Lung (tissue), 12 donors: ENCODE results near the gene SYNJ2BP. TPM values are rescaled to one million over a fixed set of nuclear protein-coding genes. Genes with fewer than 3 reads are reported as not detected.
A peak's percentile ranks its signal among the peaks of the same experiment; 100 is the strongest.
"Not testable (repeated sequence)": the region's sequence is repeated elsewhere in the genome, so short reads cannot be mapped to it uniquely, and the experiment has no call there.

Source experiments
- ATAC-seq: fragments of 200-7000 bp; cut with Tn5 transposase; one replicate; pipeline ENCODE4 v1.9.1; 2020; ENCODE audit warnings: moderate number of reproducible peaks; ENCODE audit not compliant: insufficient read depth, low FRiP score
- DNase-seq, 3 donors: peaks; one replicate each; pipeline ENCODE4 v3.0.0-alpha.2; 2013 to 2017
- H3K27ac ChIP-seq, 2 donors: one replicate each; pipeline ENCODE4 v1.5.1; 2013; ENCODE audit warnings: mild to moderate bottlenecking in 2 of 2, moderate library complexity in 2 of 2, control low read depth in 1 of 2, inconsistent platforms in 1 of 2, low read depth in 1 of 2, low read length in 1 of 2
- H3K27me3 ChIP-seq, 3 donors: one replicate each; pipeline ENCODE4 v1.5.1; 2013; ENCODE audit warnings: low read length in 2 of 3; ENCODE audit not compliant: control insufficient read depth in 3 of 3, insufficient read depth in 3 of 3
- H3K36me3 ChIP-seq, 4 donors: one replicate each; pipeline ENCODE4 v1.5.1; 2013; ENCODE audit warnings: low read length in 4 of 4, mild to moderate bottlenecking in 1 of 4, moderate library complexity in 1 of 4; ENCODE audit not compliant: control insufficient read depth in 4 of 4, insufficient read depth in 4 of 4
- H3K4me1 ChIP-seq, 5 donors: one replicate each; pipeline ENCODE4 v1.5.1; 2013; ENCODE audit warnings: low read length in 5 of 5, mild to moderate bottlenecking in 2 of 5, moderate library complexity in 1 of 5; ENCODE audit not compliant: control insufficient read depth in 5 of 5, insufficient read depth in 5 of 5
- H3K4me3 ChIP-seq: one replicate; pipeline ENCODE4 v1.5.1; 2013; ENCODE audit warnings: mild to moderate bottlenecking, control low read depth, moderate library complexity
- H3K9ac ChIP-seq, 2 donors: one replicate each; pipeline ENCODE4 v1.5.1; 2013; ENCODE audit warnings: low read length in 2 of 2, control low read depth in 1 of 2; ENCODE audit not compliant: insufficient read depth in 1 of 2
- H3K9me3 ChIP-seq, 4 donors: one replicate each; pipeline ENCODE4 v1.5.1; 2013; ENCODE audit warnings: low read length in 3 of 4, mild to moderate bottlenecking in 1 of 4, moderate library complexity in 1 of 4; ENCODE audit not compliant: control insufficient read depth in 4 of 4, insufficient read depth in 3 of 4
- CTCF ChIP-seq: IDR thresholded peaks from 2 replicates; pipeline ENCODE4 v1.5.1; 2012; ENCODE audit warnings: mild to moderate bottlenecking; ENCODE audit errors: control extremely low read depth, extremely low read depth
- WGBS, 2 donors: extraction: QIAGEN DNeasy Blood & Tissue Kit; methylation state at CpG; one replicate each; pipeline ENCODE4 v1.1.7; 2013; 5-methylcytosine and 5-hydroxymethylcytosine counted together
- polyA plus RNA-seq, 2 donors: library from polyadenylated mRNA; stranded (reverse); fragments of 200-250 nt; gene quantifications; one replicate each; pipeline ENCODE4 v1.2.1, GENCODE V29; 2013
- total RNA-seq, 2 donors: library from RNA; depleted of rRNA in 1 of 2; stranded (reverse); fragments of >200 nt in 1 of 2; gene quantifications; one replicate each; pipeline ENCODE4 v1.2.1, GENCODE V29; 2014 to 2021
- donor health status: control.
- donor health status: control.
- donor health status: Bipolar disorder and iron deficiency.
- donor health status: healthy.
- donor health status: DM: yes; HTN: yes; CAD: no.

SYNJ2BP gene
- total and polyA plus RNA-seq, 4 donors, result 9.6 to 32.4 (median 18.4) TPM

- DNase-seq (peak in 2 of 3 donors; percentile 46 to 52), ATAC-seq (no peak)
- H3K9ac ChIP-seq, result peak overlapping the region; percentile 64 to 93
- no peaks in the 10 kb centered on the region for H3K9me3 ChIP-seq
- H3K27ac ChIP-seq, result peak overlapping the region; percentile 29 to 79
- TF ChIP-seq CTCF, result no peak
- peaks cover 0 to 4% (median 0%) of the 10 kb centered on the region in 3 donors for H3K27me3 ChIP-seq
- peaks cover 0 to 6% (median 0%) of the 10 kb centered on the region in 4 donors for H3K36me3 ChIP-seq
- peak overlapping the region; percentile 93 for H3K4me3 ChIP-seq
- 4 to 7% methylated on average over 9 of the region's 9 CpGs for WGBS, 2 donors
- peaks cover 0 to 7% (median 5%) of the 10 kb centered on the region in 5 donors for H3K4me1 ChIP-seq
Observed at GRCh38 chr14:70416338-70416724, 559 bp downstream of the SYNJ2BP start.

- WGBS, 2 donors, result 29 to 60% methylated on average over 2 of the region's 2 CpGs
- Histone ChIP-seq H3K4me3 (no peak overlapping the region), H3K27me3 (no peaks in the 10 kb centered on the region), H3K9me3 (no peaks in the 10 kb centered on the region), H3K27ac (no peak overlapping the region), H3K9ac (peak overlapping the region in 1 of 2 donors; percentile 16), H3K36me3 (peaks cover 0 to 6% (median 0%) of the 10 kb centered on the region in 4 donors), H3K4me1 (peaks cover 0 to 7% (median 5%) of the 10 kb centered on the region in 5 donors)
- DNase-seq (peak in 1 of 3 donors; percentile 5), ATAC-seq (no peak)
- TF ChIP-seq CTCF, result no peak
Observed at GRCh38 chr14:70415788-70416187, 1.1 kb downstream of the SYNJ2BP start.

GRCh38 chr14:70407621-70408020 lies 9.3 kb downstream of the SYNJ2BP start:
- Histone ChIP-seq H3K9ac (no peak overlapping the region), H3K27me3 (no peaks in the 10 kb centered on the region), H3K9me3 (no peaks in the 10 kb centered on the region), H3K4me1 (peaks cover 0 to 6% (median 0%) of the 10 kb centered on the region in 5 donors), H3K36me3 (peaks cover 0 to 5% (median 4%) of the 10 kb centered on the region in 4 donors), H3K27ac (no peak overlapping the region), H3K4me3 (no peak overlapping the region)
- no peak for ATAC-seq
- WGBS, 2 donors, result 96 to 97% methylated on average over 4 of the region's 4 CpGs
- no peak for TF ChIP-seq CTCF
- no peak for DNase-seq

GRCh38 chr14:70406216-70406615 lies 10.7 kb downstream of the SYNJ2BP start:
- not testable (repeated sequence) for H3K4me1 ChIP-seq, H3K9me3 ChIP-seq, H3K27me3 ChIP-seq, H3K9ac ChIP-seq, DNase-seq, H3K36me3 ChIP-seq, H3K4me3 ChIP-seq, H3K27ac ChIP-seq, ATAC-seq
- 85 to 90% methylated on average over 4 of the region's 4 CpGs for WGBS, 2 donors

GRCh38 chr14:70403335-70403734 lies 13.6 kb downstream of the SYNJ2BP start:
- not testable (repeated sequence) for H3K9ac ChIP-seq, H3K36me3 ChIP-seq, H3K27ac ChIP-seq, ATAC-seq, H3K4me3 ChIP-seq, H3K27me3 ChIP-seq, H3K4me1 ChIP-seq, H3K9me3 ChIP-seq
- WGBS, 2 donors, result 65 to 82% methylated on average over 4 of the region's 4 CpGs
- peak in 2 of 3 donors; percentile 28 to 33 for DNase-seq
